GM19238 (cell line): ENCODE measurements around the gene VDAC1.
"Not testable (repeated sequence)": the region's sequence is repeated elsewhere in the genome, so short reads cannot be mapped to it uniquely, and the experiment has no call there.

ENCODE experiments used
- DNase-seq: peaks from one replicate; pipeline ENCODE4 v3.0.0; 2011; ENCODE audit warnings: low spot score; ENCODE audit not compliant: insufficient read length

VDAC1 gene

DNA sequence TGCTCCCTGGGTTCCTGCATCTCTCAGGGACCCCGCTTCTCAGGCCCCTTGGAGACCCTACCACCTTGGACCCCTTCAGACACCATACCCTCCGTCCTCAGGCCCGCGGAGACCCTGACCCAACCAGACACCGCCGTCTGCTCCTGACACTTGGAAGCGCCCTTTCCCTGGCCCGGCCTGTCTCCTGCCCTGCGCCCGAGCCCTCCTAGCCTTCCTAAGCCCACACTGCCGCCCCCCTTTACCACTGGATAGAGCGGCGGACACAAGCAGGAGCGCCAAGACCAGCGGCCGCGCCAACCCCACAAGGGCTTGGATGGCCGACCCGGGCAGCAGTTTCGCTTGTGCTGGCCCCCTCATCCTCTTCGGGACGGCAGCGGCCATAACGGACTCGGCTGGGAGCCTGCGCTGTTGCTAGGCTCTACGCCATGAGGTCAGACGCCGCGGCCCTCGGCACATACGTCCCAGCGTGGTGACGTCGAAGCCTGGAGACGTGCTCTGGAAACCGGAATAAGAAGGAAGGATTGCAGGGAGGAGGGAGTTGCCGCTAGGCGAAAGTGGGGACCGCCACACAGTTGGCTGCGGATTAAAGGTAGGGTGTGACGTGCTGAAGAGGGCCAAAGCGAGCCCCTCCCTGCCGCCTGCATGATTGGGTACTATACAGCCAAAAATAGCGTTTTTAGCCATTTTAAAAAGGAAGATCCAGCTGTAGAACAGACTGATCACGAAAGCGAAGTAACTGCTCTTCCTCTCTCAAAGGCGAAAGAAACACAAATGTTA, 36.4 kb downstream of the VDAC1 start, which contains the start of gene C5orf15:
TSS of gene C5orf15 (minus strand) at position 422 of the 777 bp plus-strand sequence. CDS start at position 381, 41 bp downstream.
- DNase-seq = peak; percentile 84

DNA sequence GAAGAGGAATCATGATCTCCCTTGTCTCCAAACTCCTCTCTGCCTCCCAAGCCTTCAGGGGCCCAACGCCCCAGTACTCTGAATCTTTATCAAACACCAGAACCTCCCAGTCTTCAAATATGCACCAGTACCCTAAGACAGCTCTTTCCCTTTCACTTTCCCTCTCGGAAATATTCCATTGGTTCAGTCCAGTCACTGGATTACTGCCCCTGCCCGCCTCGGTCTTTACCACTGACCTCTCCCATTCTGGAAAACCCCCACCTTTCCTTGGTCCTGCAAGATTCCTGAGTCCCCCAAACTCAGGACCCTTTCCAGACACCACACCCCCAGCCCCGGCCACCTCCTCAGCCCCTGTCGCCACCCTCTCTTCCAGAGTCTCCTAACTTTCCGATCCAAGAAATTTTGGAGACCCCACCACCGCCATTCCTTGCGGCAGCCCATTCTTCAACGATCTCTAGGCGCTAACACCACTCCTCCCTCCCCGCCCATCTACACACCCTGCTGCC, 37.0 kb downstream of the VDAC1 start:
- DNase-seq = no peak

DNA sequence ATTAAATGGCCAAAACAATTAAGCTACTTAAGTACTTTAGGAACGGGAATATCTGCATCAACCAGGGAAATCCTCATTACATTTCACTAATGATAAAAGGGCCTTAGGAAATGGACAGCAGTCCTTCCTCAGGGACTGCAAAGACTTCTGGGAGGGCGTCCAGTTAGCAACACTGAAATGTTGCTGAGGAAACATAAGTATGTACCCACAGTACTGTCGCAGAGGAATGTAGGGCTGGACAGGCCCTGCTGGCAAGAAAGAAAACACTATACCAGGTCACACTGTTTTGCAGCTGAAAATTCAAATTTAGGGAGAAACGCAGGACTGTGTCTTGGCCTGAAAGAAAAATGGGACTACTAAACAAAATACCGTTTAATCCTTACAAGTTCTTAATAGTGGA, 37.7 kb downstream of the VDAC1 start:
- no peak for DNase-seq

DNA sequence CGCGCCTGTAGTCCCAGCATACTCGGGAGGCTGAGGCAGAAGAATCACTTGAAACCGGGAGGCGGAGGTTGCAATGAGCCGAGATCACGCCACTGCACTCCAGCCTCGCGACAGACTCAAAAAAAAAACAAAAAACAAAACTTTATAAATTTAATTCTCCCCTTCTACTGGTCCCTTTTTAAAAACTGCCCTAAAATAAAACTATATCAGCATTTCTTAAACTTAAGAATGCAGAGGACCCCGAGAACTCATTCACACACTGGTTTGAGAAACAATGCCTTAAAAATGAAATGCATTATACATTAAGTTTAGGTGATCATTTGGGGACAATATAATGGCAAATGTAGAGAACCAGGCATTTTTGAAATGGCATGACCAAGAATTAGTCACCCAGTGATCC, 38.7 kb downstream of the VDAC1 start:
- no peak for DNase-seq

DNA sequence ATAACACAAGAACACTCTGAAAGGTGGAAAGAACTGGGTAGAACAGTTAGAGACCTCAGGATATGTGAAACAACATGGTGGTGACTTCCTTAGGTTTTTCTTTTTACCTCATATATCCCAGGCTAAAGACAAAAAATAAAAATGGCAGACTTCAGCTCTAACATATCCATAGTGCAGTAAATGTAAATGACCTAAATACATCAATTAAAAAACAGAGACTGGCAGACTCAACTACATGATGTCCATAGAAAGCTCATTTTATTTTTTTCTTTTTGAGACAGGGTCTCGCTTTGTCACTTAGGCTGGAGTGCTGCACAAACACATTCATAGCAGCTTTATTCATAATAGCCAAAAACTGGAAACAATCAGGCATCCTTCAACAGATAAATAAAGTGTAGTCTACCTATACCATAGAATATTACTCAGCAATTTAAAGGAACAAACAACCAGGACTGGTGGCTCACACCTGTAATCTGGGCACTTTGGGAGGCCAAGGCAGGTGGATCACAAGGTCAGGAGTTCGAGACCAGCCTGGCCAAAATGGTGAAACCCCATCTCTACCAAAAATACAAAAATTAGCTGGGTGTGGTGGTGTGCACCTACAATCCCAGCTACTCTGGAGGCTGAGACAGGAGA, 41.2 kb downstream of the VDAC1 start:
- no peak for DNase-seq

DNA sequence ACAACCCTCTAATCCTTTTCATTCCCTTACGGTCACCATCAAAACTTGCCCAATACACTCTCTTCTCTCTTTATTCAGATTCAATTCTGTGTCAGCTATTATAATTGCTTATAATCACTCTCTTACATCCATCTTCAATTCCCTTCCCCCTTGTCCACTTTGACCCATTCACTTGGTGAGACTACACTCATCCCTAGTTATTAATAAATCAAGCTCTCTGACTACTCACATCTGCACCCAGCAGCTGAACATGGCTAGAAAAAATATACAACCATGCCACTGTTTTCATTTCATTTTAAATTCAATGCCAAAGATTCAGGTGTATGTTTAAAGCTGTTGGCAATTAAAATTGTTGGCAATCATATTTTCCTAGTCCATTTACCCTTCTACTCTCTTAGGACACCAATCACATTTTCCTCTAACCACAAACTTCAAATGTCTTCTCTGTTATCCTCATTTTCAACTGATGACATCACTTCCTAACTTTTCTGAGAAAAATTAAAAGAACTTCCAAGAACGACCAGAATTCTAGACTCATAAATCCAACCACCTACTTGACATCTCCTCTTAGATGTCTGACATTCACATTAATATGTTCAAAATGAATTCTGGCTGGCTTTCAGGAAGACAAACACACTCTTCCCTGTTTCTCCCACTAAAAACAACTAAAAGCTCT, 41.8 kb downstream of the VDAC1 start:
- DNase-seq = no peak

DNA sequence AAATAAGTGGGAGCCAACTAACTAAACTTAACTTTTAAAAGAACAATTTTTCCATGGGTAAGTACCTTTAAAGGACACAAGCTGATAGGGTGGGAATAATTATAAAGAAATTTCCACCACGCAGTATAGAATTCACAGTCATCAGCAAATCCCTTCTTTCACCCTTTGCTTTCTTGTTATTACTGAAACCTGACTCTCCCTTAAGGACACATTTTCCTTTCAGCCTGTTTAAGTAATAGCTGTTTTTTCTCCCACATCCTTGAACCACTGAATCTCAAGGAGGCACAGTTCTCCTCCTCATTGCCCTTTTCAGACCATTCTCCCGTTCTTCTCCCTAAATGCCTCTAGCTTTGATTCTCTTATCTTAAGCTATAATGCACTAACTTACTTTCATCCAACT, 42.6 kb downstream of the VDAC1 start:
- DNase-seq = no peak

DNA sequence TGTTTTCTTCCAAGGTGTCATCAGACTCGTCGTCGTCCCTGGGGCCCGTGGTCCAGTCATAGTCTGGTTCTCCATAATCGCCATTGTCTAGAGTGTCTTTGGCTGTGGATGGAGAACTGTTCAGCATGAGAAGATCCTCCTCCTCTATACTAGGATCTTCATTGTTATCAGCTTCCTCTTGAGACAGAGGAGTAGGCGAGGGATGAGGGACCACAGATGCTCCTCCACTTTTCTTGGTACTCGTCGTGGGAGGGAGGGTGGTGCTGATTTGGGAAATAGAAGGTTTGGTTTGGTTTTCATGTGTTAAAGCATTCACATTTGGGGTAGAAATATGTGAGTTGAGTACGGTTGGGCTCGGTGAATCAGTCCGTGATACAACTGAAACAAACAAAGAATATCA, 45.1 kb downstream of the VDAC1 start:
- DNase-seq = no peak

DNA sequence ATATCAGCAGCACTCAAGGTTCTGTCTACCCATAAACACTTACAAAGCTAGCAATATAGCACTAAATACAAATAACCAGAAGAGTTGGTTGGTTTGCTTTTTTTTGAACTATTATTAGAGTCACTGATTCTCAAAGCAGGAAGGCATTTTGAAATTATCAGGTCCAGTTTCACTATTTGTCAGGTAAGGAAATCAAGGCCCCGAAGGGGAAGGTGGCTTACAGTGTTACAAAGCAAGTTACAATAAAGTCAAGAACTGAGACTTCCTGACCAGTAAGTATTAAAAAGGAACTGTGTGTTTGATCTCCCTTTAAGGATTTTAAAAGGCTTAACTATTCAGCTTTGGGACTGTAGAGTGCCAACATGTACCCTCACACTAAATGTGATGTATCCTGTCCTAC, 47.2 kb downstream of the VDAC1 start:
- DNase-seq = no peak

DNA sequence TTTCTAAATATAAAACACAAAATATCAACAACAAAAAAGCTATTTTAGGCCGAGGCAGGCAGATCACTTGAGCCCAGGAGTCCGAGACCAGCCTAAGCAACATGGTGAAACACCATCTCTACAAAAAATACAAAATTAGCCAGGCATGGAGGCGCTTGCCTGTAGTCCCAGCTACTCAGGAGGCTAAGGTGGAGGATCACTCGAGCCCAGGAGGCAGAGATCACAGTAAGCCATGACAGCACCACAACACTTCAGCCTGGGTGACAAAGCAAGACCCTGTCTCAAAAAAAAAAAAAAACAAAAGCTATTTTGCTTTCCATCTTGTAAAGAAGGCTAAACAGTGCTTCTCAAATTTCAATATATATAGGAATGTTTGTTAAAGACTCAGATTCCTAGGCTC, 47.7 kb downstream of the VDAC1 start:
- DNase-seq = no peak

DNA sequence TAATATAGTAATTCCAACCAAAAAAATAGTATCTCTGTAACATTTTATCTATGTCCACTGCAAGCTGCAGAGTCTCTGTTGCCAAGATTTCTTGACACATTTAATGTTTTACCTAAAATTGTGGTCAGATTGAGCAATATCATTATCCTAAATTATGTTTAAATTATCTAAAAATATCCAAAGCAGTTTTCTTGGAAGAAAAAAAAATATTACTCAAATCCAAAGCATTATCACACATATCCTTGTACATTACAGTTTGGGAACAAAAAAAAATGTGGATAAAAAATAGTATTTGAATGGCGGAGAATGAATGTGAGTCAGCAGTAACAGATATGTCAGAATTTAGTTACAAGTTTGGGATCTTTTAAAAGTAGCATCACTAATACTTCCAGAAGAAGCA, 48.6 kb downstream of the VDAC1 start:
- DNase-seq = not testable (repeated sequence)

DNA sequence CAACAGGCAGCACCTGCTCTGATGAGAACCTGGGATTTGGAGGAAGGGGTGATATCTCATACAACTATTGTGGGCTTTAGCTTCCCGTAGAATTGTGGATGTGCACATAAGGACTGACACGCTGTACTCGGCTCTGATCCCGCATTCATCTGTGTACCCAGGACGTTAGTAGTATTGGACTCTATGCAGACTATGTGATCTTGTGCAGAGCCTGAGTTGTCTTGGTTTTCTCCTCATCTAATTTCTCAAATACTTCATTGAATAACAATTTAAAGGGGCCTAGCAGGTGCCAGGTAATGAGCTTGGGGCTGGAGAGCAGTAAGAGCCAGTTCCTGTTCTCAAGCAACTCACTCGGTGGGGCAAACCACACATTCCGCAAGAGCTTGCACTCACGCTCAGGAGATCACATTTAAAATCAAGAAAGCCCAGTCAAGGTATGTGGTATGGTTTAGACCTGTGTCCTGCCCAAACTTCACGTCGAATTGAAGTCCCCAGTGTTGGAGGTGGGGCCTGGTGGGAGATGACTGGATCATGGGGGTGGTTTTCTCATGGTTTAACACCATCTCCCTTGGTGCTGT, 51.1 kb downstream of the VDAC1 start:
- DNase-seq = no peak

DNA sequence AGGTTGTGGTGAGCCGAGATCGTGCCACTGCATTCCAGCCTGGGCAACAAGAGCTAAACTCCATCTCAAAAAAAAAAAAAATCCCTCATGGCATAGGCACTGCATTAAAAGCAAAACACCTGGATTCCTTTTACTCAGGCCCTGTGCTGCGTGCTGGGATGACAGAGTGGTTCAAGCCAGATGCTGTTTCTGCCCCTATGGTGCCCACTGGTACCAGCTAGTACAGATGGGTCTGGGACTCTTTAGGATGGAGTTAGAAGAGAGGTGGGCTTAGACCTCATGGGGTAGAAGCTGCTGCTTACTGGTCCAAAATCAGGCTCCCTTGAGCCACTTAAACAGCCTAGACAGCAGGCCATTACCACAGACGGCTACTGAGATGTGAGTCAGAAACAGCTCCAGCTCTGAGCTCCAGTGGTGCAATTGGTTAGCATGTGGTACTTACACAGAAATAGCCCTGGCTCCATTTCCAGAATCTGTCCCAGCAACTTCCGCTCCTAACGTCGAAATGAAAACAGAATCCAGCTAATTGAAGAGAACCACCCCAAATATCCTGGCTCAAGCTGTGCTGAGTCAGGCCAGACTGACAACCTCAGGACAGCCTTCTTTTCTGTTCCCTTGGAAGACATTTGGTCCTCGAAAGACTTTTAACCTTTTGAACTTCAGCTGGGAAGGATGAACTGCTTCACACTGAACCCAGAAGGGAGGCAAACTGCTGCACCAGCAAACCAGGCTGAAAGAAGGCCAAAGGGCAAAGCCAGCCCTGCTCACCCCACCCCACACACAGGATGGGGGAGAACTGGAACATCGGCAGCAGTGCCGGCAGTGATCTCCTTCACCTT, 51.8 kb downstream of the VDAC1 start:
- no peak for DNase-seq

DNA sequence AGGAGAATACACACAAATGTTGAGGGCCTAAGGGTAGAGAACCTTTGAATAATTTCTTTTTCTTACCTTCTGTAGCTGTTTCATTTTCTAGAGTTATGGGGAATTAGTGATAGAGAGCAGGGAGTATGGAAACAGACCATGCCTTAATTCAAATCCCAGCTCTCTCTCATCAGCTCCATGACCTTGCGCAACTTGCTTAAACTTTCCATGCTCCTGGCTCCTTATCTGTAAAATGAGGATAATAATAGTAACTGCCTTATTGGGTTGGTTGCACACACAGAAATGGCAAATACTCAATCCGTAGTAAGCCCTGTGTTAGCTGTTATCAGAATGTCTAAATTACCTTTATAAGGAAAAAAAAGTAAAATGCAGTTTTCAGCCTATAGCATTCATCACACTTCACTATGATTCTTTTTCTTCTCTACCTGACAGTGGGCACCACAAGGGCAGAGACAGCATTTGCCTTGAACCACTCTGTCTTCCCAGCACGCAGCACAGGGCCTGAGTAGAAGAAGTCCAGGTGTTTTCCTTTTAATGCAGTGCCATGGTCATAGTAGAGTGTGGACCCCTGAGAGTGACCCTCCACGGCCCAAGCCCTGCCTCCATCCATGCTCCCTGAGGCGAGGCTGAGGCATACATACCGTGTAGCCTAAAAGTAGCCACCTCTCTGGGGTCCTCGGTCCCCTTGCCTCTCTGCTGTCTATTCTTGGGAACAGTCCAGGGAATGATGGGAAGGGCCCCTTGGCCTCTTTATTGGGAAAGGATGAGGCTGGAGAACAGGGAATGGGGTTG, 53.8 kb downstream of the VDAC1 start:
- no peak for DNase-seq

DNA sequence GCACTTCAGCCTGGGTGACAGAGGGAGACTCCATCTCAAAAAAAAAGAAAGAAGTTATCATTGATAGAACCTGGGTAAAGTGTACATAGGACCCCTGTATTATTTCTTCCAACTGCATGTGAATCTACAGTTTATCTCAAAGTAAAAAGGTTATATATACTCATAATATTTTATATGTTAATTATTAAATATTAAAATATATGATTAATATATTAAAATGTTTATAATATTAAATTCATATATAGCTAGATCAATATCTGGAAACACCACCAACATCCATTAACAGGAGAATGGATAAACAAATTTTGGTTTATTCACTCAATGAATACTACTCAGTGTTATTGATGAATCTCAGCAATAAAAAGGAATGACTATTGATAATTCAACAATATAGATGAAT, 56.1 kb downstream of the VDAC1 start:
- DNase-seq = no peak

DNA sequence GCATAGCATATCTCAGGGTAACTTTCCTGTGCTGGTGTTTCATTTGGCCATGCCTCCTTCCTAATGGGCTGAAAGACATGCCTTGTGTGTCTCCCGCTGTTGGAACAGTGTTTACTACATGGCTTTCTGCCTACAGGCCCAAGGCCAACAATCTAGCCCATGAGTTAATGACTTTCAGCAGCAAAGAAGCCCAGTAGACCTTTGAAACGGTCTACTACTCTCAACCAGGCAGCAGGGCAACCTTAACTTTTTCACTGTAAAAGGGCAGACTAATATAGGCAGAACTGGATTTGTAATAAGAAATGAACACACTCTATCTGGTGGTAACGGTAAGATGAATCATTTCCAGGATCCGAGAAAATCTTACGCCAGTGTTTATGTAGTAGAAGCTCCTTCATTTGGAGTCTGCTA, 57.3 kb downstream of the VDAC1 start:
- DNase-seq = no peak

DNA sequence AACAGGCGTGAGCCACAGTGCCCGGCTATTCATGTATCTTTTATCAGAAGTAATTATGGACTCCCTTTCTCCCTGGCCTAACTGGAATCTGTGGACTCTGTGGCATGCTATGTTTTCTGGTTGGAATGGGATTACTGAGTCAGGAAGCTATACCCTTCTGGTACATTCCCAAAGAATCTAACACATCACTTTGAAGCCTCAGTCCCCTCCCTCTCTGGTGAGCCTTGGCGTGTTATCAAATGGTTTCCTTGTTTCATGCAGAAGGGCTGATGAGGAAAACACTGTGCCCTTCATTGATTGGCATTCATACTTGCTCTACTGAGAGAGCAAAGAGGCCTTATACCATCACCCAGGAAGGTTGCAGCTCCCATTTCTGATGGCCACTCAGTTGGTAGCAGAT, 59.2 kb downstream of the VDAC1 start:
- DNase-seq = no peak

DNA sequence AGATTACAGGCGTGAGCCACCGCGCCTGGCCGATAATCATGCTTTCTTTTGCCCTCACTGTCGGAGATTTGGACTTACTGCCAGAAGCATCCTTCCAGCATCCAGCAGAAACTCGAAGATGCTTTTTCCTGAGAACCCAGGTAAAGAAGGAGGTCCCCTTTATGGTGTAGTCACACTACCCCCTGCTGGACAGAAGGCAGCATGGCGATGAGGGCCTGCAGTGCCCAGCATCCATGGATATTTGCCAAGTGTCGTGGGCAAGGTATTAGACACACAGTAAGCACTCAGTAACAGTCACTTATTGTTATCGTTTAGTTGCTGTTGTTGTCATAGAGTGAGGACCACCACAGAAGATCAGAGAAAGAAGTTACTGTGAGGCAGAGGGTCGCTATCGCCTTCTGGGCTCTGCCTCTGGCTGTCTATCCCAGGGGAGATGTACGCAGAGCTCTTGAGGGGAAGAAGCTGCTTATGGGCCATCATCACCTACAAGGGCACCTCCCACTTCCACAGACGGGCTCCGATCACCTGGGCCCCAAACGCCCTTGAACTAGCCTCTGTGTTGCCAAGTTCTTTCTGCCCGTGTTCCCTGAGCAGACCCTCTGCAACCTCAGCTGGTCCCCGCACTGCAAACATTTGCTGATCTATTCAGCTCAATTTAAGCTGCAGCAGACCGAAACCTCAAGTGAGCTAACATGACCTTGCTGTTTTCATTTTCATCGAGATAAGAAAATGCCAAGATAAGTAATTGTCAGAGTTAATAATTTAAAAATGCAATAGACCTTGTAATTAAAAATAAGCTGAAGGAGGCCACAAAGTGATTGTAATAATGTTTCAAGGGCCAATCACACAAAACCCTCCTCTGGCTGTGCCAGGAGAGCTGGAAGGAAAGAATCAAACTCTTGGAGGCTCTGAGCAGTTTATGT, 60.3 kb downstream of the VDAC1 start:
- no peak for DNase-seq

DNA sequence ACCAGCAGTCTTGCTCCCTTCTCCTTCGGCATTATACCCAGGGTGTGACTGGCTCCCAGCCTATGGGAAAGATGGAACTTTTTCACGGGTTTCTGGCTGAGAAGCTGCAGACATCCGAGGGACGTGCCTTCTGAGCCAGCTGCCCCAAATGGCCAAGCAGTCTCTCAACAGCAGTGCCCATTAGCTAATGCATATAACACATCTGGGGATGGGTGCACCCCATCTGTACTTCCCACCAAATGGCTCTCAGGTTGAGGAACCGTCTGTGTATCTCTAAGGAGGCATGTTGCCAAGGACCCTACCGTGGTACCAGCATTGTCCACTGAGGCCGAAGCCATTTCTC, 61.3 kb downstream of the VDAC1 start:
- DNase-seq = no peak
